Measurements from ENCODE around the gene NIN.
A peak's percentile ranks its signal among the peaks of the same experiment; 100 is the strongest.

NIN gene

DNA sequence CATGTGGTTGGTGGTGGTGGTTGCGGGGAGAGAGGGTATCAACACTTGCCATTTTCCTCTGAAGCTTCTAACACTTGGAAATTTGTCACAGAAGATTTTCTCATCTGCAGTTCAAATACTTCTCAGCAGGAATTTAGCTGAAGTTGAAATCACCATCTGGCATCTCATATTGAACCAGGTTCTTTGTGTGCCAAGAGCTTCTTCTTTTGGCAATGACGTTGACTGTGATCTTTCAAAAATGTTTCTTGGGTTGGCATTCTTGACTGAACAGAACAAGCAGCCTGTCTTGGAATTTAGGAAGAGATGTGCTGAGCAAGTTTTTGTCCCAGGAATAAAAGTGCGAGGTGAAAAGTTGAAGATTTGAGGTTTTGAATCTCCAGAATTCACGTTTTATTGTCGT, 8.7 kb upstream of the NIN start:
- no peak for DNase-seq (ENCODE audit: low read depth in 3 of 3)

- no peak for DNase-seq (ENCODE audit: low read depth in 3 of 3)
These were observed 8.1 kb upstream of the NIN start for GRCh38 chr14:50839048-50839447.

DNA sequence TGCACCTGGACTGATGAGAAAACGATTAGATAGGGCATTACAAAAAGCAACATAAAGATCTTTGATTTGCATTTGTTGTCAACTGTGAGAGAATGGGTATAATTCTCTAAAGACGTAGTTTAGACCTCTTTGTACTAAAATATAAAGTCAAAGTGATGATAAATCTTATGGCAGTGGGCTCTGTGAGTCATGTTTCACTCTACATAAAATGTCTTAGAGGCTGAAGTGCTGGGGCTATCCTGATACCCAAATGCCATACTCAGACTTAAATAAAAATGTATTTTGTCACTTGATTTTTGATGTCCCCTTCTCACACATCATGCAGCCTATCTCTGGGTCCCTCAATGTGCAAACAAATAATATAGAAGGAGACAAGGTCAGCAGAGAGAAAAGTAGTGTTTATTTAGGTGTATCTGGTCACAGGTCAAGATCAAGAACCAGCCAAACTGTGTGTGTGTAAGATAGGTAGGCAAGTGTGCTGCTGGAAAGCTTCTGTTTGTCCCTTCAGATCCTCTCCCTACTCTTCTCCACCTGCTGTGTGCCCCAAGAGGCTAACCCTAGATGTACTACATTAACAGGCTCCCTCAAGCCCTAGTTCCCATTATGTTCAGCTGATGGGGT, 7.0 kb upstream of the NIN start:
- DNase-seq (ENCODE audit: low read depth in 3 of 3), result no peak

DNA sequence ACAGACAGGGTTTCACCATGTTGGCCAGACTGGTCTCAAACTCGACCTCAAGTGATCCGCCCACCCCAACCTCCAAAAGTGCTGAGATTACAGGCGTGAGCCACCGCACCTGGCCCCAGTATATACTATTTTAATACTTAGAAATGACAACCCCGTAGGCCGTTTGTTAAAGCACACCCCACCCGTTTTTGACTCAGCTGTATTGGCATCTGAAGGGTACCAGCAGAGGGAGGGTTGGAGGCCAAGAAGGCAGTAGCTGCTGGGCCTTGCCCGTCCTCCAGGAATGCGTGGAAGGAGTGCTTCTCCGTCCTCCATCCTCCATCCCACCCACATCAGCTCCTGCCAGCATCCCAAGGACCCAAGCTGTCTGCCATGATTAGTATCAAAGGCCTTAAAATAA, 6.3 kb upstream of the NIN start:
- no peak for DNase-seq (ENCODE audit: low read depth in 3 of 3)

- DNase-seq (ENCODE audit: low read depth in 3 of 3), result no peak
These were observed 5.6 kb upstream of the NIN start for GRCh38 chr14:50836515-50836914.

DNA sequence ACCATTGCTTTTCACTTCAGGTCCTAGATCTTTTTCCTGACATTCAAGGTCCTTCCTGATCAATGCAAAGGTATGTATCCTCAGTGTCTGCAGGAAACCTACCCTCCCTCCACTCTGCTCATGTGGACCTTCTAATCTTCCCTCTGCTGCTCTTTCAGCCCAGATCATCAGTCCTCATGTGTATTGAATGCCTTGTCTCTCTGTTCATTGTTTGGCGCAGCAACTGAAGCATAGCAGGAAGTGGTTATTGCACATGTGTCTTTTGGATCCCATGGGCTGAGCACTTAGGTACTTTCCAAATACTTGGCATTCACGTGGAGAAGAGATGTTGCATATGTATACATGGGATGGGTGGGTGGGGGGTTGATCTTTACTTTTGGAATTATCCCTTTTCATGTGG, 4.3 kb upstream of the NIN start:
- DNase-seq (ENCODE audit: low read depth in 3 of 3), result no peak

DNA sequence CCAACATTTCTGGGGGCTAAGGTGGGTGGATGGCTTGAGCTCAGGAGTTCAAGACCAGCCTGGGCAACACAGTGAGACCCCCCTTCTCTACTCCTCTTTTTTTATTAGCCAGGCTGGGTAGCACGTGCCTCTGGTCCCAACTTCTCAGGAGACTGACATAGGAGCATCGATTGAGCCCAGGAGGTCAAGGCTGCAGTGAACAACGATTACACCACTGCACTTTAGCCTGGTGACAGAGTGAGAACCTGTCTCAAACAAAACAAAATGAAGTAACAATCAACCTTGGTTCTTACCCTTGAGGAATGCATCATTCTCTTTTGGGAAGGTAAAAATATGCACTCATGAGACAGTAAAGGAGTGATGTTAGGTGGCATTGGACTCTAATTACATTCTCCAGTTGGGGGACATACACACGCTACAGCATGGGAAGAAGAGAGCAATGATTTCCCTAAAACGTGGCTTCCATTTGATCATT, 3.9 kb upstream of the NIN start:
- DNase-seq (ENCODE audit: low read depth in 3 of 3), result no peak

- no peak for DNase-seq (ENCODE audit: low read depth in 3 of 3)
These were observed 2.1 kb upstream of the NIN start for GRCh38 chr14:50832935-50833630.

GRCh38 chr14:50831726-50832168, 785 bp upstream of the NIN start:
- DNase-seq (ENCODE audit: low read depth in 3 of 3), result no peak

DNA sequence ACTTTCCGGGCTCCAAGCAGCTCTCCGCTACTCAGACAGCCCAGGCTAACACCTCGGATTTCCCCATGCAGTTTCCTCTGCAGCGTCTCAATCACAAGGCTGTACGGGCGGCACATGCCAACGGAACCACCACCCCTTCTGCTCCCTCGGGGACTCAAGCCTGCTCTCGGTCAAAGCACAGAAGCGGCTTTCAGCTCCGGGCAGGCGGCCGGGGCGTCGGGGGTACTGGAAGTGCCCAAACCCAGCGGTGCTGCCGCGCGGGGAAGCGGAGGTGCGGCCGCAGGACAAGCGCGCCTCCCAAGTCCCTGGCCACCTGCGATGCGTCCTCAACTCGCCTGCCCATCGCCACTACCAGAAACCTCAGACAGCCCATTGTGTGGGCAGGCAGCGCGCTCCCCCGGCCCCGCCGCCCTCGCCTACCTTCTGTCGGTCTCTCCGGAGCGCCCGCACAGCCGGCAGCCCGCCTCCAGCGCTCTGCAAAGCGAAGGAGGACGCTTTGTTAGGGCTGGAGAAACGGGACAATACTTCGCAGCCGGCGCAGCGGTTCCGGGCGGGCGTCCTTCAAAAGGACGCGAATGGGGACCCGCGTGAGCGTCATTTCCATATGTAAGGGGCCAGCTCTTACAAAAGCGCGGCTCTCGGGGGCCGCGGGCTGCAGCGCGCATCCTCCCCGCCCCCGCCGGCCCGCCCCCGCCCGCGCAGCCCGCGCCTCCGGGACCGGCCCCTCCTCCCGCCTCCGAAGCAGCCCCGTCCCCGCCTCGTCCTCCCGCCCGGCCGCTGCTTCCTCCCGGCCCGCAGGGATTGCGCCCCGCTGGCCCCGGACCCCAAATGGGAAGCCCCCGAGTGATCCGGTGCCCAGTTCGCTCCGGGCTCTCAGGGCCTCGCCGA, 674 bp downstream of the NIN start:
- DNase-seq (ENCODE audit: low read depth in 3 of 3), result peak; percentile 42 to 64 (median 52)

DNA sequence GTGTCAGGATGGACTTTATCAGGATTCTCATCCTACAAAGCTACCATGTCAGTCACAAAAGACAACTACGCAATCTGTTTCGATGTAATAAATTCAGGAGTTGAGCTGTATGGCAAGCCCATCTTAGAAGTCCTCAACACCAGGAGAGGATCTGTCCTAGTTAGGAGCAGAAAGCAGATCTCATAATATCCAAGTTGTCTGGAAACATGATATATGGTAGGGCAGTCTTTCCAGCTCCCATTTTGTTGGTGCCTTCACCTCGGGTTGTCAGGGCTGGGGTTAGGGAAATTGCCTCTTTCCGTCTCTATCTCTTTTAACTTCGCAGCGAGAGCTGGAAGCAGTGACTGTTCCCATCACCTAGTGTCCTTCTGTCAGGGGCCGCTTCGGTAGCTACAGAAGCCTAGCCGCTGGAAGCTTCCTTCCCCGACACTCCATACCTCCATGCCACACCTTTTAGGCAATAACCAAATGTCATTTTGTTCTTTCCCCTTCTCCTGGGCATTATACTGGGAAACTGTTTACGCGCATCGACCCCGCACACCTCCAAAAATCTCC, 1.4 kb downstream of the NIN start:
- DNase-seq (ENCODE audit: low read depth in 3 of 3), result no peak

DNA sequence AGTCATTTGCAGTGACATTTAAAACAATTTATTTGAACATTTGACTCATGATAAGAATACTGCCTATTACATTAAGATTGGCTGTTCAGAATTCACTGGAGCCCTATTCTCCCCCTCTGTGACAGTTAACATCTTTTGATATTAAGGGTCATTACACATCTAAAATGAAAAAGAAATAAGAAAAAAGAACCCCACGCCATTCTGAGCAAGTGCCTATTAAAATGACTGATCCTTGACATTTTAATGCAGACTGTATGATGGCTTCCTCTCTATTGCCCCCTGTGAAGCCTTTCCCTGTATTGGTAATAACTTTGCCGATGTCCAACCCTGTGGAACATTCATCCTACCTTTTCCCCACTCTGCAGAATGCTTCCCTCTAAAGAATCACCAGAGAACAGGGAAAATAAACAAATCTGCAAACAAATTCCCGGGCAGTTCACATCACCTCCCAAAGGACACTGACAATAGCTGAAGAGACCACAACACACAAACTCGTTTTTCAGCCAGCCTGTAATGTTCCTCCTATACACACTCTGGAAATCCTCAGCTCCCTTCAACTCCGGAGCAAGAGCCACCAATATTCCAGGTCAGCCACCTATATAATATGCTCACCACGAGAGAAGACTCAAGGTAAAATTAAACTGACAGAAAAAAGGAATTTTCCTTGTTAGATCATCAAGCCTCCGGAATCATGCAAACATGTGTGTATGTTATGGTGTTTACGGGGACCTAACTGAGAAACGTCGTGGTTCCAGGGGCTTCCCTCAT, 2.1 kb downstream of the NIN start:
- DNase-seq (ENCODE audit: low read depth in 3 of 3), result no peak

DNA sequence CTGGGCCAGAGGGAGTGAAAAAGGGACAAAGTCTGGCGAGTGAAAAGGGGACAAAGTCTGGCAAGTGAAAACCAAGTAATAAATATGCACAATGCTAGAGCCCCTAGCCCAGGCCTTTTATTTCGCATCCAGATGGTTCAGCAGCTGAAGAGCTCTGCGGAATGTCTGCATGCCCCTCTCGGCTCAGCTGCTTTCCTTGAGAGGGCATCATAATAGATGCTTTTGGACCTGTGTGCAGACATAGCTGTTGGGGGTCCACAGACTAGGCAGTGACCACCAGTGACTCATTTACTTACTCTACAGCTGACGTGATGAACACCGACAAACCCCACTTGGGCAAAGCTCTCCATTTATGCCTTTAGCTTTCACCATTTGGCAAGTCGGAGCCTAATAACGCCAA, 4.3 kb downstream of the NIN start:
- DNase-seq (ENCODE audit: low read depth in 3 of 3), result no peak

GRCh38 chr14:50825307-50825706, 5.7 kb downstream of the NIN start:
- DNase-seq (ENCODE audit: low read depth in 3 of 3), result no peak

DNA sequence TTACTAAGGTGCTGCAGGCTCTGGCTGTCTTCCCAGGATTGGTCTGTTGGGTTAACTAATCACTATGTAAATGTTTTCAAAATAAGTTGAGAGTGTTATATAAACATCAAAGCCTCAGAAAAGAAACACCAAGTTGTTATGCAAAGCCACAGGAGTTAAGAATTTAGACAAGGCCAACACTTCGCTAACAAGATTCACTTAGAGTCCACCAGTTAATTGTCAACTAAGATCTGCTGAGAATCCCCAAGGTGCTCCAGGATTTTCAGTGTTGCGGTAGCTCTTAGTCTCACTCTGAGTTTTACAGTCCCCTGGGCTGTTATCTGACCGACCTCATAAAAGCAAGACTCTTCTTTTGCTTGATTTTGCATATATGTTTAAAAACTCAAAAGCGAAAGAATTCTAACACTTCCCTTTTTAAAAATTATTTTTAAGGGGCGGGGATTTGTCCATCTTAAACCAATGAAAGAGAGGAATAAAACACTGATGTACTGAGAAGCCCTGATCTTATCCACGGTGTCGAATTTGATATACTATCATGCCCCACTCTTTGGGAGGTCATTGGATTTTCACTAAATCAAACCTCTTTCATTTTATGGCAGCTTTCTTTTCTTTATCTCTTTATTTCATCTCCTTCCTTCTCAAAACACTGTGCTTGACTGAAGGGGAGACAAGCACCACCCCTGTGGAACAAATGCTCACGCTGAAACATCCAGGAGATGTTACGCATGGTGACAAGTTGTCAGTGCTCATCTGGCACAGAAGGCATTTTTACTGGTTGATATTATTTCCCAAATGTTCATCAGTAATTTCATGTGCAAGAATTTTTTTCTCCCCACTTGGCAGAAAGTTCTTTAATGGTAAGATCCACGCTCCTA, 7.0 kb downstream of the NIN start:
- no peak for DNase-seq (ENCODE audit: low read depth in 3 of 3)

DNA sequence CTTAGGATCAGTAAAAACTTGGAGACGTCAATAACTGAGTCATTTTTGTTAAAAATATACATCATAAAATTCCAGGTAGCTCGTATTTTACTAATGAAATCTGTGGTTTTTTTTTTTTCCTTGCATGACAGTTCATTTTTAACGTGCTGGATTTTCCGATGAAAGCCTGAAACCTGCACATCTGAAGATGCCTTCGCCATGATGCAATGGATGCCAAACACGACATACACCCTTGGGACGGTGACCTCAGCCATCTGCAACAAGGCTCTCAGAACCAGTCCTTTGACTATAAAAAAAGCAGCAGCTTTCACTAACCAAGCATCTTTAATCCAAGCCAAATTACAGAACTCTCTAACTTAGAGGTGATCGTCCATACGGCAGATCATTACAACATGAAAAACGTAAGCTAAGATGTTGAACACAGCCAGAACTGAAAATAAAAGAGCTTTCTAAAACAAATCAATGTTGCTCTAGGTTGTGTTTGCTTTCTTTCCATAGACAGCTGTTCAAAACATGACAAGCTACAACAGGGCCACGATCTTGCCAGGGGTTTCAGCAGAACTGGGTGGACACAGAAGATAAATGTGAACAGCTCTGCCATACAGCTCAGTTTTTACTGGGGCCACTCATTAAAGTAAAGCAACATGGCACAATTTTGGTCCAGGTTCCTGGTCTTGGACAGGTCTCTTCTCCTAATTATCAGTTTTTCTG, 7.8 kb downstream of the NIN start:
- no peak for DNase-seq (ENCODE audit: low read depth in 3 of 3)

GRCh38 chr14:50822501-50823042, 8.4 kb downstream of the NIN start:
- no peak for DNase-seq (ENCODE audit: low read depth in 3 of 3)

DNA sequence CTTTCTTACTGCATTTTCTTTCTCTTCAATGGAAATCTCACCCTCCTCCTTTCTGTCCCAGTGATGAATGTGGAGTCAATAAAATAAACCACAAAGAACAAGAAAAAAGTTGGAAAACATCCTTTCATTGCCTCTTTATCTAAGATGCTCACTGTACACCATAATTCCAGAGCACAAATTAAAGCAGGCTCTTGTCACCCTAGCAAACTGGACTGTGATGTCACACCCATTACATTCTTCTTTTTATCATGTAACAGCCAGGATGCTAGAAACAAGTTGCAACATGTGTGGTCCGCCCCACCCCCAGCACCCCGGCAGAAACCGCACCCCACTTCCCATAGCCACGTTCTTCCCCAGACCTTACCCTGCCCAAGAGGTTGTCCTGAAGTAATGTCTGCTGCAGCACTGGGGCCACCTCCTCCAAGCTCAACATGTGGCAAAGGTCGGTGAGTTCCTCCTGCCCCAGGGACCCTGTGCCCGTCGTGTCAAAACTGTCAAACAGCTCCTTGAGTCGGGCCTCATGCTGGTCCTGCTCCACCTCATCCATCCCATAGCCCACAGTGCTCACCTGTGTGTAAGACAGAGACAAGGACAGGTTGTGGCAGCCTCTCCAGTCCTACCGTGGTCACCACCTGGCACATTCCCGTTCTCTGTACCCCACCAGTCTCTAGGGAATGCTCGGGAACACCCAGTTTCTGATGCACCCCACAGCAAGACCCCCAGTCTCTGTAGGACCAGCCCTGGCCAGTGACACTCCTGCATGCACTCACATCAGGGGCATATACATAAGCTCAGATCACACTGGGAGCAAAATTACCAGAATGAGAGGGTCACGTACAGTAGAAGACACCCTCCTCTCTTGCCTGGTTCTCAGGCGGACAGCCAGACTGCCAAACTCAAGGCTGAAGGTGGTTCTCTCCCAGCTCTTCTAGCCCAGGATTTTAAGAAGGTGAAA, 9.2 kb downstream of the NIN start:
- DNase-seq (ENCODE audit: low read depth in 3 of 3), result no peak
